Measurements from ENCODE around the gene EFS.

Gene EFS

DNA sequence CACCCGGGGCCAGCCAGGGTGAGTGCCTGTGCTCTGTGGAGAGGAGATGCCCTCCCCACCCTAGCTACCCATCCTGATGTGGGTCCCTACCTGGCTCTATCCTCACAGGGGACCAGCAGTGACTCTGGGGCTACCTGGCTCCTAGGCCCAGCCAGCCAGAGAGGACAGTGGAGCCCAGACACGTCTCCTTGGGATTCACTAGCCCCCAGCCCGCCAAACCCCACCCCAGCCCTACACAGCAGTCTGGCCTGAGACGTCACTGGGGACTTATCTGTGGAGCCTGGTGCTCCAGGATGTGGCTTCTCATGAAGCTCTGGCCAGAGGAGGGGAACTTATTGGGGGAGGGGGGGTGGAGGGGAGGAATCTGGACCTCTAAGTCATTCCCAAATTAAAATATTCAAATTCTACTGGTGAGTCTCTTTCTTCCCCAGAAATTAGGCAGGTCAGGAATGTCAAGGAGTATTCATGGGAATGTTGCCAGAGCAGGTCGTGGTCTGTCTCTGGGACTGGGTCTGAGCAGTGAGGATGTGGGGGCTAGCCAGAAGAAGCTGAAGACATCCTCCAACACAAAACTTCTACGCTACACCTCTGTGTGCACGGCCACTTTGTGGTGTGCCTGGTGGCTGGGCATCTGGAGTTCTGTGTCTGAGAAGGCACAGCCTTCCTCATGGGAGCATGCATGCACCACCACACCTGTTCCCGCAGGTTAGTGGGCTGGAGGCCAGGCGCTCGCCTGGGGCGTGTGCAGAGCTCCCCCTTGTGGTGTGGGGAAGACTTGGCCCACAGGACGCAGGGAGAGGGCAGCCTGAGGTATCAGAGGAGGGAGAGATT is 14.6 kb upstream of the EFS start:
- in situ Hi-C loops (cut with MboI; ENCODE audit: low sequenced_read_pairs), result no loop called here

DNA sequence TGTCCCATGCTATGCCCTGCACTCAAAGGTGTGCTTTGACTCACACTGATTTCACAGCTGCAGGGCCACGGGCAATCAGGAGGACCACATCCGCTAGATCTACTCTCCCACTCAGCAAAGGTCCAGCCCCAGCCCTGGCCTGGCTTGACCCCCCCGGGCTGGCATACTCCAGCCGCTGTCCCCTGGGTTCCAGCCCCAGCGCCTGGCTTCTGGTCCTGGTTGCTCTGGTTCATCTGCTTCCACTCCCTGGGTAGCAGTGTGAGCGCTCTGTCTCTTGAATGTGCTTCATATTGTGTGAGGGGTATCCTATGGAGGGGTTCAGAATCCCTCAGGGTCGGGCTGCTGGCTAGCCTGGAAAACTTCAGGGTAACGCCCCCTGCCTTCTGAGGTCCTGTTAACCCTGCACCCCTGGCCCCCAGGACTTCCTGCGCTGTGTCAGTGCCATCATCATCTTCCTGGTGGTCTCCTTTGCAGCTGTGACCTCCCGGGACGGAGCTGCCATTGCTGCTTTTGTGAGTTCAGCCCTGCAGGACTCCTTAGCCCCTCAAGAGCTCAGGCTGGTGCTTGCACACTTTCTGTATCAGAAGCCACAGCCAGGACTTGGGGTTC is 13.7 kb upstream of the EFS start:
- in situ Hi-C loops (cut with MboI; ENCODE audit: low sequenced_read_pairs), result no loop called here

DNA sequence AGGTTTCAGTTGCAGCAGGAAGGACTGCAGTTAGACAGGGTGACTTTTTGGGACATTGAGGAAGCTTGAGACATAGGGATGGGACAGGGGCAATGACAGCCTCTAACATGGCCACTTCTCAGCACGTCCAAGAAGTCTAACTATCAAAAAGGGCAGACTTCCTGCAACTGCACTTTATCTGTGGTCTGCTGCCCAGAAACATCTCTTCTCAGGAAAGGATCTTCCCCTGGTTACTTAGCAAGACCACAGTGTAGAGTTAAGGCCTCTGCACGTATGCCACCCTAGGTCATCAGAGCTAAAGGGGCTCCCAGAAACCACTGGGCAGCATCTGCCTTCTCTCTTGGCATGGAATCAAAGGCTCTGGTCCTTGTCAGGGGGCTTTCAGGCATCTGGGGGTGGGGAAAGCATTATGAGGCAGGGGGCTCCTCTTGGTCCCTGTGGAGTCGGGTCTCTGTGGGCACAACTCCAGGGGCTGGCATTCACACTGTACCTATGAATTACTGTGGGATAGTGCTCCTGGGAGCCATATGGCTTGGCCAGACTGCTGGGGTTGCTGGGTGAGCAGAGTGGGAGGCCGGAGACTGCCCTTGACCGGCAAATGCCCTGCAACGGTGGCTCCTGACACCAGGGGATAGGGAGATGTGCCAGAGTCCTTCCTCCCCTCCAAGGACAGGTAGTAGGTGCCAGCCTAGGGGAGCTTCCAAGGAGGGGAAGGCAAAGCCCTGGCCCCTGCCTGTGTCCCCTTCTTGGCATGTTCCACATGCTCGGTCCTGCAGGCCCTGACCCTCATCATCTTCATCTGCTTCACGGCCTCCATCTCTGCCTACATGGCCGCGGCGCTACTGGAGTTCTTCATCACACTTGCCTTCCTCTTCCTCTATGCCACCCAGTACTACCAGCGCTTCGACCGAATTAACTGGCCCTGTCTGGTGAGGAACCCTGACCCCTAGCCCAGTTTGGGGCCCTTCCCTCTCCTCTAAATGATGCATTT is 12.9 kb upstream of the EFS start:
- in situ Hi-C loops (cut with MboI; ENCODE audit: low sequenced_read_pairs), result no loop called here

DNA sequence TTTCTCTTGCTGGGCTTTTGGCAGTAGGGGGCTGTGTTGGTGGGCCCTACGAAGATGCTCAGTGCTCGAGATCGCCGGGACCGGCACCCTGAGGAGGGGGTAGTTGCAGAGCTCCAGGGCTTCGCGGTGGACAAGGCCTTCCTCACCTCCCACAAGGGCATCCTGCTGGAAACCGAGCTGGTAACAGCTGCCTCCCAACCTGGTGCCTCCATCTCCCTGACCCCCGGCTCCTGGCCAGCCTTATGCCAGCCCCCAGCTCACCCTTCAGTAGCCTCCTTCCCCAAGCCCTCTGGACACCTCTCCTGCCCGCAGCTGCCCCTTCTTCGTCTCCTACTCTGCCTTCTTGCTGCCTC is 12.2 kb upstream of the EFS start:
- in situ Hi-C loops (cut with MboI; ENCODE audit: low sequenced_read_pairs), result no loop called here

DNA sequence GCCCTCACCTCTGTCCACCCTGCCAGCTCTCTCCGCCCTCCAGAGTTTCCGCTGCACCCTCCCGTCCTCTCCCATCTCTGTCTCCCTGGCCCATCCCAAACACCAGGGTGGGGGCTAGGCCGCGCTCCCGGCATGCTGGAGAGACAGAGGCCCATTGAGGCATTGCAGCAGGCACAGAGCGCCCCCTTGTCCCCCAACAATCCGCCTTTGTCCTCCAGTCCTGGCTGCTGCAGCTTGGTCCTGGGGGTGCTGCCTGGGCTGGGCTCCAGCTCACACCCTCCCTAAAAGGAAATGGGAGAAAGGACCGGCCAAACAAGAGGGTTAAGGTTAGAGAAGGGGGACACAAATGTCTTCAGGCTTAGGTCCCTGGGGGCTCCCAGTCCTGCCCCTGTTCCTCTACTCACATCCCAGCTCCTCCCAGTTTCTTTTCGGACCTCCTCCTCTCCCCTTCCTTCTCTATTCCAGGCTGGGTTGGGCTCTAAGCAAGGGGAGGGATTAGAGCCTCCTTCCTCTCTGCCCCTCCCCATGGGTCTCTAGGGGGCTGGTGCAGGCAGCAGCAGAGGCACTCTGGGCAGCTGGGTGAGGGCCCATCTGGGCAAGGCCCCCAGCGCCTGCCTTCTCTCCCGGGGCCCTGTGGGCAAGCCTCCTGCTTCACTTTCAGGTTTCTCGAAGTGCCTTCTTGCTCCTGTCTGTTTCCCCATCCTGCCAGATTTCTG is 11.7 kb upstream of the EFS start, which contains the start of gene CMTM5:
CMTM5 (plus strand) TSS at position 565 of the 716 bp plus-strand sequence. CDS start 206 bp downstream, outside the sequence.
- in situ Hi-C loops (cut with MboI; ENCODE audit: low sequenced_read_pairs), result no loop called here

DNA sequence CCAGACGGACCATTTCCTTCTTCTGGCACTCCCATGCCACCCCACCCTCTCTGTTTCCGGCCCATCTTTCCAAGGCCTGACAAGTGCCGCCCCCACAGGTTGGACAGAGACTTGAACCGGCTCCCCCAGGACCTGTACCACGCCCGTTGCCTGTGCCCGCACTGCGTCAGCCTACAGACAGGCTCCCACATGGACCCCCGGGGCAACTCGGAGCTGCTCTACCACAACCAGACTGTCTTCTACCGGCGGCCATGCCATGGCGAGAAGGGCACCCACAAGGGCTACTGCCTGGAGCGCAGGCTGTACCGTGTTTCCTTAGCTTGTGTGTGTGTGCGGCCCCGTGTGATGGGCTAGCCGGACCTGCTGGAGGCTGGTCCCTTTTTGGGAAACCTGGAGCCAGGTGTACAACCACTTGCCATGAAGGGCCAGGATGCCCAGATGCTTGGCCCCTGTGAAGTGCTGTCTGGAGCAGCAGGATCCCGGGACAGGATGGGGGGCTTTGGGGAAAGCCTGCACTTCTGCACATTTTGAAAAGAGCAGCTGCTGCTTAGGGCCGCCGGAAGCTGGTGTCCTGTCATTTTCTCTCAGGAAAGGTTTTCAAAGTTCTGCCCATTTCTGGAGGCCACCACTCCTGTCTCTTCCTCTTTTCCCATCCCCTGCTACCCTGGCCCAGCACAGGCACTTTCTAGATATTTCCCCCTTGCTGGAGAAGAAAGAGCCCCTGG is 10.7 kb upstream of the EFS start:
- in situ Hi-C loops (cut with MboI; ENCODE audit: low sequenced_read_pairs), result no loop called here

DNA sequence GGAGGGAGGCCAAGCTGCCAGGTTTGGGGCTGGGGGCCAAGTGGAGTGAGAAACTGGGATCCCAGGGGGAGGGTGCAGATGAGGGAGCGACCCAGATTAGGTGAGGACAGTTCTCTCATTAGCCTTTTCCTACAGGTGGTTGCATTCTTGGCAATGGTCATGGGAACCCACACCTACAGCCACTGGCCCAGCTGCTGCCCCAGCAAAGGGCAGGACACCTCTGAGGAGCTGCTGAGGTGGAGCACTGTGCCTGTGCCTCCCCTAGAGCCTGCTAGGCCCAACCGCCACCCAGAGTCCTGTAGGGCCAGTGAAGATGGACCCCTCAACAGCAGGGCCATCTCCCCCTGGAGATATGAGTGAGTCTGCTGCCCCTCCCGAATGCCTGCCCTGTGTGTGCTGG is 8.1 kb upstream of the EFS start:
- in situ Hi-C loops (cut with MboI; ENCODE audit: low sequenced_read_pairs), result no loop called here

DNA sequence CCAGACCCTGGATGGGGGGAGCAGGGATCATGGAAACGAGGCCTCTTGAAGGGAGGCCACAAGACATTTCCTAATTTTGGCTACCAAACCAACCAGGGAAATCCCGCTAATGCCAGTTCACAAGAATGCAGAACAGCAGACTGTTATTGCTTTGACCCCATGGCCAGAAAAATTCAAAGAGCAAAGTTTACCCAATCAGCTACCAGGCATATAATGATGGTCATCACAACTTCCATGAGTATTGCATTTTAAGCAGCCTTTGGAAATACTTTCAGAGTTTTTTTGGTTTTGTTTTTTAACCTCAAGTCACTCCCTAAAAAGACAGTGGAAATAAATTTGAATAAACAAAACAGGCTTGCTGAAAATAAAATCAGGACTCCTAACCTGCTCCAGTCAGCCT is 7.5 kb upstream of the EFS start, which contains the start of gene IL25:
IL25 (plus strand) TSS at position 301 of the 400 bp plus-strand sequence.
- in situ Hi-C loops (cut with MboI; ENCODE audit: low sequenced_read_pairs), result no loop called here

DNA sequence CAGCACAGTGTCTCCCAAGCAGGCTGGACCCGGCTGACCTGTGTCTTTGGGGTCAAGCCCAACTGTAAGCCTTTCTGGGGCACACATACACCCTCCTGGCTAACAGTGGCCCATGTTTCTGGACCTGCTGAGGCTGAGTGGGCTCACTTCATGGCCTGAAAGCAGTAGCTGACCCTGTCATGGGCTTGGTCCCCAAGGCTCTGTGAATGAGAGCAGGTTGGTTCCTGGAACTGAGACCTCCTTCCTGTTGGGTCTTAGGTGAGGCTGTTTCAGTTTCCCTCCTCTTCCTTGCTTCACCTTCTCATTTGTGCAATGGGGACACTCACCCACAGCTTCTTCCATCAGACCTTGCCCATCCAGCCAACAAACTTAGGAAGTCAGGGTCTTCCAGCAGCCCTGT is 6.9 kb upstream of the EFS start:
- in situ Hi-C loops (cut with MboI; ENCODE audit: low sequenced_read_pairs), result no loop called here

DNA sequence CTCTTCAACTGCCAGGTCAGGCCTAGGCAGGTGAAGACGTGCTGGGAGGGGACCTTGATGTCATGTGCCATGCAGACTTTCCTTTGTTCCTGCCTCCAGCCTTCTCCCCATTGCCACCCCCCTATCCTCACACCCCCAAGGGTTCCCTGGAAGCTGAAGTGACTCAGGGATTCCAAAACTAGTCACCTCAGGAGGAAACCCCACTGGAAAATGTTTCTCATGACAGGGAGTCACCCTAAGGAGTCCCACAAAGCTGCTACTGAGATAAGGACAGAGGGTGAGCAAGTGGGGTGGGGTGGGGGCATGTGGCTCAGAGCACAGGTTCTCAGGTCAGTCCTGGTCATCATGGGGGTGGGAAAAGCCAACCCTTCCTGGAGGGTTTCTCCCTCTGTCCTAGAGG is 5.2 kb upstream of the EFS start:
- in situ Hi-C loops (cut with MboI; ENCODE audit: low sequenced_read_pairs), result no loop called here

DNA sequence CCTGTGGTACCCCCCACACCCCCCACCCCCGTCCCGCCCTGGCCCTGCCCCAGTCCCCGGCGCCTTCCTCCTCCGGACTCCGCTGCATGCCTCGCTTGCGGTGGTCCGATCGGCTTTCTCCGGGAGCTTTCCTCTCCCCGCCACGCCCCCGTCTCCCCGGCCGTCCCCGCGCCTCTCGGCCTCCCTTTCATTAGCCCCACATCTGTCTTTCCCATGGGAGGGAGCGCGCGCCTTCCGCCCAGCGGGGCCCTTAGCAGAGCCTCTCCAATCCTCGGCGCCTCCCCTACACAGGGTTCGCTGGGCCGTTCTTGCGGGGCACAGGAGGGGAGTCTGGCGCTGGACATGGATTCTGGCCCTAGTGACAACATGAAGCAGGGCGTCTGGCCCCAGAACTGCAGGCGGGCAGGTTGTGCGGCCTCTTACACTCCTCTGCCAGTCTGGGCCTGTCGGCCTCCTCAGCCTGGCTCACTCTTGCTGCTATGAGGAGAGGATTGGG is 1.5 kb upstream of the EFS start:
- in situ Hi-C loops (cut with MboI; ENCODE audit: low sequenced_read_pairs), result no loop called here

DNA sequence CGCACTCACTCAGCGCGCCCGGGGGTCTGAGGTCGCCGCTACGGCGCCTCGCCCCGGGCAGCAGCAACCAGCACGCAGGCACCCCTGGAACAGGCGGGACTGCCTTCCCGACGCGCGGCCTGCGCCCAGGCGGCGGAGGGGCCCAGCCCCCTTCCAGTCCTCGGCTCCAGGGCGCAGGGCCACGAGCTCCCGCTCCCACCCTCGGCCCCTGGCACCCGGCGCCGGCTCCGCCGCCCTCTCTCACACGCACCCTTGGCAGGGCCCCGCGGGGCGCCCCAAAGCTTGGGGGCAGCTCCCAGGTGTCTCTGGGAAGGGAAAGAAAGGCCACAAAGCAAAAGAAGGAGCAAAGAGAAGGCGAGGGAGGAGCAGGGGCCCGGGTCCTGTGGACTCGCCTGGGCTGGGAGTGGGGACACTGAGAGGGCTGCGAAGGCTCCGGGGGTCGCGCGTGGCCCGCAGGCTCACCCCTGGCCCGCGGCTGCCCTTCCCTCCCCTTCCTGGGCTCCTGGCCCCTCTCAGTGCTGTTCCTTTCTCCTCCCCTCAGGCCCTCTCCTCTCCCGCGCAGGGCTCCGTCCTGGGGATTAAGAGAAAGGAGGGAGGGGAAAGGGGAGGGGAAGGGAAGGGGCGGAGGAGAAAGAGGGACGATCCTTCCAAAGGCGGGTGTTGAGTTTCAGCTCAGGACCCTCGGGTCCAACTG is 907 bp upstream of the EFS start:
- in situ Hi-C loops (cut with MboI; ENCODE audit: low sequenced_read_pairs), result no loop called here

DNA sequence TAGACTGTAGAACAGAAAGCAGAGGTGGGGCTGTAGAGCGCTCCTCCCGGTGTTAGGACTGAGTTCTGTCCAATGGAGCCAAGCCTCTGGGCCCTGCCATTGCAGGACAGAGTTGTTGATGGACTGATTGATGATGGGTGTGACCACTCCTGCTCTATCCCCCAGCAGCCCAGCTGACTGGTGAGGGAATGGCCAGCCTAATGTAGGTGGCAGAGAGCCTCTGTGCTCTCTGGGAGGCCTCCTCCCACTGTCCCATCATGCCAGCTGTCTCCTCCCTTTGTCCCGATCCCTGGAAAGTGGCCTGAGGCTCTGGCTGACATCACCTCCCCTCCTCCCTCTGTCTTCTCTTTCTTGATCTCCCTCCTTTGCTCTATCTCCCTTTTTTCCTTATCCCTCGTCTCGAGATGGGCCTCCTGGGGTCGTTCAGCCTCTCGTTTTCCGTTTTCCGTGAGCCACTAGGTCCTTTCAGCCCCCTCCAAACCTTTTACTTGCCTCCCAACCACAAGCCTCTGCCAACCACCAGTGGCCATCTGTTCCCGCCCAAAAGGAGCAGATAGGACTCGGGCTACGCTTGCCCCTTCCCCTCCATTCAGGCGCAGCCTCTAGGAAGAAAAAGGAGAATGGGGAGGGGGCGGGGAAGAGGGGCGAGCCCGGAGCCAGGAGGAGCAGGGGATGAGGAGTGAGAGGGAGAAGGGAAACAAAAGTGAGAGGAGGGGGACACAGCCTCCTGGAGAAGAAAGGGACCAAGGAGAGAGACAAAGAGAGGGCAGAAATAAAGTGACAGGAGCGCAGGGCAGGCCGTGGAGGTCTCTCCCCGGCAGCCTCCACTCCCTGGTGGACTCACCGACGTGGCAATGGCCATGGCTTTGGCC is 572 bp downstream of the EFS start:
- in situ Hi-C loops (cut with MboI; ENCODE audit: low sequenced_read_pairs), result no loop called here

DNA sequence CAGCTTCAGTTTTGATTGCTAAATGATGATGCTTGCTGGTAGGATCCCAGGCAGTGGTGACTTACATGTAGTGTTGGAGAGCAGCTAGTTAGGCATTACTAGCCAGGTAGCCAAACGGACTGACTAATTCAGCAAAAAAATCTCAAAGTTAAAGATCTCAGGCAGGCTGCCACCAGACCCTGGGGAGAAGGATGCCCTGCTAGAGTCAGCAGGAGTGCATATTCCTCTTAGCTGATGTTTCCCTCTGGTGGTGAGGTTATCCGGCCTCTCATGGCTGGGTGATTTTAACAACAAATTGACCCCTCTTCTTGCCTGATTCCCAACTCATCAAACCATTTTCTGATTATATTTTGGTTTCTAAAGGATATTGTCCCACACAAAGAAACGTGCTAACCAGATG is 2.8 kb downstream of the EFS start:
- in situ Hi-C loops (cut with MboI; ENCODE audit: low sequenced_read_pairs), result no loop called here

DNA sequence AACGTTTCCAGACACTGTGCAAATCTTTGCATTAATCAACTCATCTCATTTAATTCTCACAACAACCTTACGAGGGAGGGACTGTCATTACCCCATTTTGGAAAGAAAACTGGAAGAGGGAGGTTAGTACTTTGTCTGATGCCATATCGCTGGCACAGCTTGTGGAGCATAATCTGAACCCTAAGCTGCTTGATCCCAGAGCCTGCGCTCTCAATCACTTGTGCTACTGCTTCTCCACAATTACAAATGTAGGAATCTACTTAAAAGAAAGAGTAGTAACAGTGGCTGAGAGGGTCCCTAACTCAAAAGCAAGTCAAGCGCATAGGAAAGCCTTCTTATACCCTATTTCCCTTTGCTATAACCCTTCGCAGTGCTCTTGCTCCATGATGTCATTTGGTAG is 3.2 kb downstream of the EFS start:
- in situ Hi-C loops (cut with MboI; ENCODE audit: low sequenced_read_pairs), result no loop called here

DNA sequence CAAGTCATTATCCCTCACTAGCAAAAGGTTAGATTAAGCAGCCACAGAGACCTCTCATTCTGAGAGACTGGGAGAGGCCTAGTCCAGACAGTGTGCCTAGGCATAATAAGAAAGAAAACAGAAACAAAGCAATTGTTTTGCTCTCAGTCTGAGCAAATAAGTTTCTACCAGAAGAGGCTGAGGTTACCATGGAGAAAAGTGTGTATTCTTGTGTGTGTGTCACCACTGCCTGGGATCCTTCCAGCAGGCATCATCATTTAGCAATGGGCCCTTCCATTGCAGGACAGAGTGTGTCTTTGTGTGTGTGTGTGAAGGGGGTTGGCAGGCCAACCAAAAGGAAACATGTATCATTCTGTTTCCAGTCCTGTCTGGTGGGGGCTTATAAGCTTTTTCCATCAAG is 3.7 kb downstream of the EFS start:
- in situ Hi-C loops (cut with MboI; ENCODE audit: low sequenced_read_pairs), result no loop called here

DNA sequence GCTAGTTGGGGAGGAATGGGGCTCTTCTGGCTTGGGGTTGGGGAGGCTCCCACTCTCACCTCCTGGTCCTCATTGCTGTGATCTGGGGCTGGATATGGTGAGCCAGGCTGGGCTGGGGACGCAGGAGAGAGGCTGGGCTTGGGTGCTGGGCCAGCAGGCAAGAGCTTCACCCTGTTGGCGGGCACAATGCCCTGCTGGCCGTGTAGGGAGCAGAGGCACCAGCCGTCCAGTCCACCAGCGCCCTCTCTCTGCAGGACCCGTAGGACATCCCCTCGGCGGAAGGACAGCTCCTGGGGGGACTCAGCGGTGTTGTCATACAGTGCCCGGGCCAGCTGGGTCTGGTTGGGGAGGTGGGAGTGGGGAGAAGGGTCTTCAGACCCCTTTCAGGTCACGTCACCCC is 4.5 kb downstream of the EFS start:
- in situ Hi-C loops (cut with MboI; ENCODE audit: low sequenced_read_pairs), result no loop called here

DNA sequence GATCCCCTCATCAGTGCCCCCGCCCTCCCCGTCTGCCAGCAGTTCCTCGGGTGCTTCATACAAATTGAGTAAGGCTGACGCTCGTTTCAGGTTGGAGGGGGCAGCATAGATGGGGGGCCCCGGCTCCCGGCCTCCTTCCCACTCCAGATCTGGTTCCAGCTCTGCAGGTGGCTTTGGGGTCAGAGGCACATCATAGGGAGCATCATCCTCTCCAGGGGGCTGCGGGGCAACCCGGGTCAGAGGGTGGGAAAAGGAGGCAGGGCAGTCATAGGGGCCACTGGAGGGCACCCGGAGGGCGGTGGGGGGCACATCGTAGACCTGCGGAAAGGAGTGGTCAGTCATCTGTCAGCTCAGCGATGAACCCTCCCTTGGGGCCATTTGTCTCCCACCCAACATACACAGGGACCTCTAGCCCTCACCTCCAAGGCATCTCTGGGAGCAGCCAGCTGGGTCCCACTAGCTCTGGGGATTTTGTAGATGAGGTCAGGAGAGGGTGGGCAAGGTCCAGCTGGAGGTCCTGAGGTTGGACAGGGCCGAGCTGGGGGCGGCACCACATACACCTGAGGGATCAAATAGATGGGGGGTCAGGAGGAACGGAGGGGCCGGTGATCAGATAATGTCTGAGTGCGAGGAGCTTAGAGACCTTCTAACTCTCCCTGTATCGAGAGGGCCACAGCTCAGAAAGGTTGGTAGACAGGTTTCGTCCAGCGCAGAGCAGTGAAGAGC is 5.1 kb downstream of the EFS start:
- in situ Hi-C loops (cut with MboI; ENCODE audit: low sequenced_read_pairs), result no loop called here

All from hTERT RPE-1 (cell line).